Measurements from ENCODE around the gene CIDEC. TPM values are rescaled to one million over a fixed set of nuclear protein-coding genes. Genes with fewer than 3 reads are reported as not detected.
A peak's percentile ranks its signal among the peaks of the same experiment; 100 is the strongest.
"Not testable (repeated sequence)": the region's sequence is repeated elsewhere in the genome, so short reads cannot be mapped to it uniquely, and the experiment has no call there.

CIDEC gene
- total RNA-seq, 1 donor from 2014 or later = not detected

GRCh38 chr3:9859530-9860025 is 20.5 kb downstream of the CIDEC start:
- Mint-ChIP-seq H3K27ac (no peak overlapping the region), H3K4me3 (no peak overlapping the region), H3K4me1 (peaks cover 3% of the 10 kb centered on the region), H3K36me3 (ENCODE audit: low read depth) (no peaks in the 10 kb centered on the region), H3K27me3 (peaks cover 10% of the 10 kb centered on the region), H3K9me3 (no peaks in the 10 kb centered on the region)
- no peak for DNase-seq
- intact Hi-C loops (cut with micrococcal nuclease) = no loop called here

GRCh38 chr3:9855594-9855993 is 24.5 kb downstream of the CIDEC start:
- H3K4me3 Mint-ChIP-seq = no peak overlapping the region
- no peaks in the 10 kb centered on the region for H3K36me3 Mint-ChIP-seq (ENCODE audit: low read depth)
- H3K27me3 Mint-ChIP-seq = peaks cover 30% of the 10 kb centered on the region
- intact Hi-C loops (cut with micrococcal nuclease) = no loop called here
- no peak overlapping the region for H3K27ac Mint-ChIP-seq
- no peak for DNase-seq
- no peaks in the 10 kb centered on the region for H3K9me3 Mint-ChIP-seq
- peaks cover 6% of the 10 kb centered on the region for H3K4me1 Mint-ChIP-seq

GRCh38 chr3:9854291-9854940 is 25.6 kb downstream of the CIDEC start:
- H3K9me3 Mint-ChIP-seq; H3K36me3 Mint-ChIP-seq (ENCODE audit: low read depth); H3K27ac Mint-ChIP-seq; DNase-seq; H3K4me3 Mint-ChIP-seq; H3K4me1 Mint-ChIP-seq; intact Hi-C loops (cut with micrococcal nuclease): not testable (repeated sequence)
- H3K27me3 Mint-ChIP-seq = peaks cover 30% of the 10 kb centered on the region

GRCh38 chr3:9852528-9852927 is 27.5 kb downstream of the CIDEC start:
- intact Hi-C loops (cut with micrococcal nuclease) = no loop called here

GRCh38 chr3:9851926-9852325 is 28.1 kb downstream of the CIDEC start:
- H3K27me3 Mint-ChIP-seq = peaks cover 30% of the 10 kb centered on the region
- H3K4me3 Mint-ChIP-seq; DNase-seq; H3K4me1 Mint-ChIP-seq; intact Hi-C loops (cut with micrococcal nuclease); H3K36me3 Mint-ChIP-seq (ENCODE audit: low read depth); H3K9me3 Mint-ChIP-seq; H3K27ac Mint-ChIP-seq: not testable (repeated sequence)

More at GRCh38 chr3:9852528-9852927, 27.5 kb downstream of the CIDEC start:
- Mint-ChIP-seq H3K9me3 (no peaks in the 10 kb centered on the region), H3K27me3 (peaks cover 30% of the 10 kb centered on the region), H3K36me3 (ENCODE audit: low read depth) (no peaks in the 10 kb centered on the region), H3K4me1 (peaks cover 9% of the 10 kb centered on the region), H3K27ac (no peak overlapping the region), H3K4me3 (no peak overlapping the region)
- no peak for DNase-seq

- intact Hi-C loops (cut with micrococcal nuclease); H3K27ac Mint-ChIP-seq; DNase-seq; H3K4me3 Mint-ChIP-seq; H3K9me3 Mint-ChIP-seq; H3K4me1 Mint-ChIP-seq; H3K36me3 Mint-ChIP-seq (ENCODE audit: low read depth): not testable (repeated sequence)
- peaks cover 30% of the 10 kb centered on the region for H3K27me3 Mint-ChIP-seq
These were observed 28.7 kb downstream of the CIDEC start for GRCh38 chr3:9851383-9851782.

GRCh38 chr3:9848860-9849259 is 31.2 kb downstream of the CIDEC start:
- peak; percentile 70 for DNase-seq
- H3K27ac Mint-ChIP-seq; H3K4me3 Mint-ChIP-seq; H3K36me3 Mint-ChIP-seq (ENCODE audit: low read depth); H3K9me3 Mint-ChIP-seq: not testable (repeated sequence)
- Mint-ChIP-seq H3K27me3 (peaks cover 27% of the 10 kb centered on the region), H3K4me1 (peaks cover 17% of the 10 kb centered on the region)
- intact Hi-C loops (cut with micrococcal nuclease) = loop anchor here (10.0 kb wide), 2 partner anchors 176 to 396 kb away; partner anchors contain the start of genes FANCD2 and TATDN2

GRCh38 chr3:9847870-9848269 is 32.2 kb downstream of the CIDEC start:
- Mint-ChIP-seq H3K4me1 (peaks cover 15% of the 10 kb centered on the region), H3K27me3 (peaks cover 23% of the 10 kb centered on the region)
- not testable (repeated sequence) for H3K27ac Mint-ChIP-seq; DNase-seq; H3K4me3 Mint-ChIP-seq; H3K9me3 Mint-ChIP-seq; H3K36me3 Mint-ChIP-seq (ENCODE audit: low read depth)
- intact Hi-C loops (cut with micrococcal nuclease) = loop anchor here (10.0 kb wide), 2 partner anchors 177 to 397 kb away; partner anchors contain the start of genes FANCD2 and TATDN2

- H3K4me3 Mint-ChIP-seq = no peak overlapping the region
- no peak for DNase-seq
- peaks cover 15% of the 10 kb centered on the region for H3K27me3 Mint-ChIP-seq
- peaks cover 21% of the 10 kb centered on the region for H3K4me1 Mint-ChIP-seq
- H3K9me3 Mint-ChIP-seq = no peaks in the 10 kb centered on the region
- intact Hi-C loops (cut with micrococcal nuclease) = loop anchor here (10.0 kb wide), 2 partner anchors 178 to 398 kb away; partner anchors contain the start of genes FANCD2 and TATDN2
- no peak overlapping the region for H3K27ac Mint-ChIP-seq
- H3K36me3 Mint-ChIP-seq (ENCODE audit: low read depth) = peaks cover 6% of the 10 kb centered on the region
These were observed 33.0 kb downstream of the CIDEC start for GRCh38 chr3:9846931-9847488.

GRCh38 chr3:9846231-9846630 is 33.8 kb downstream of the CIDEC start:
- Mint-ChIP-seq H3K4me3 (no peak overlapping the region), H3K27me3 (peaks cover 7% of the 10 kb centered on the region), H3K4me1 (peaks cover 23% of the 10 kb centered on the region), H3K36me3 (ENCODE audit: low read depth) (peaks cover 13% of the 10 kb centered on the region), H3K27ac (no peak overlapping the region), H3K9me3 (no peaks in the 10 kb centered on the region)
- DNase-seq = no peak
- intact Hi-C loops (cut with micrococcal nuclease) = loop anchor here (10.0 kb wide), 2 partner anchors 179 to 399 kb away; partner anchors contain the start of genes FANCD2 and TATDN2

GRCh38 chr3:9843715-9844438 is 36.2 kb downstream of the CIDEC start, which contains the start of gene RPUSD3:
RPUSD3 (minus strand) TSS chr3:9844008; CDS start chr3:9843990, 18 bp downstream.
- Mint-ChIP-seq H3K9me3 (no peaks in the 10 kb centered on the region), H3K4me1 (peaks cover 26% of the 10 kb centered on the region), H3K27ac (peak within 1 kb of the TSS; percentile 98), H3K27me3 (no peaks in the 10 kb centered on the region), H3K4me3 (peak within 1 kb of the TSS; percentile 99), H3K36me3 (ENCODE audit: low read depth) (peaks cover 27% of the 10 kb centered on the region)
- DNase-seq = peak; percentile 99
- intact Hi-C loops (cut with micrococcal nuclease) = loop anchor here (1.0 to 10.0 kb wide), 7 partner anchors 46 to 478 kb away; partner anchors contain the start of genes CRELD1, FANCD2, JAGN1 and PRRT3

- Mint-ChIP-seq H3K27me3 (no peaks in the 10 kb centered on the region), H3K9me3 (no peaks in the 10 kb centered on the region), H3K36me3 (ENCODE audit: low read depth) (peaks cover 39% of the 10 kb centered on the region), H3K27ac (no peak overlapping the region), H3K4me1 (peaks cover 26% of the 10 kb centered on the region), H3K4me3 (no peak overlapping the region)
- no peak for DNase-seq
- intact Hi-C loops (cut with micrococcal nuclease) = loop anchor here (5.0 to 10.0 kb wide), 4 partner anchors 111 to 481 kb away; partner anchors contain the start of genes FANCD2, PRRT3, SEC13 and TATDN2
These were observed 39.0 kb downstream of the CIDEC start for GRCh38 chr3:9841015-9841414.

- H3K27me3 Mint-ChIP-seq = no peaks in the 10 kb centered on the region
- intact Hi-C loops (cut with micrococcal nuclease) = no loop called here
- no peak overlapping the region for H3K4me3 Mint-ChIP-seq
- H3K4me1 Mint-ChIP-seq = peaks cover 20% of the 10 kb centered on the region
- H3K9me3 Mint-ChIP-seq = no peaks in the 10 kb centered on the region
- DNase-seq = no peak
- H3K36me3 Mint-ChIP-seq (ENCODE audit: low read depth) = peaks cover 49% of the 10 kb centered on the region
- H3K27ac Mint-ChIP-seq = no peak overlapping the region
These were observed 41.2 kb downstream of the CIDEC start for GRCh38 chr3:9838856-9839255.

Measured in activated CD4-positive, alpha-beta T cell treated with anti-CD3 and anti-CD28 coated beads, Interleukin-2, amount 10 ng/mL, durations not matched to agents 24 days and 14 days (primary cell).